ENCODE measurements around the gene CNOT6.

DNA sequence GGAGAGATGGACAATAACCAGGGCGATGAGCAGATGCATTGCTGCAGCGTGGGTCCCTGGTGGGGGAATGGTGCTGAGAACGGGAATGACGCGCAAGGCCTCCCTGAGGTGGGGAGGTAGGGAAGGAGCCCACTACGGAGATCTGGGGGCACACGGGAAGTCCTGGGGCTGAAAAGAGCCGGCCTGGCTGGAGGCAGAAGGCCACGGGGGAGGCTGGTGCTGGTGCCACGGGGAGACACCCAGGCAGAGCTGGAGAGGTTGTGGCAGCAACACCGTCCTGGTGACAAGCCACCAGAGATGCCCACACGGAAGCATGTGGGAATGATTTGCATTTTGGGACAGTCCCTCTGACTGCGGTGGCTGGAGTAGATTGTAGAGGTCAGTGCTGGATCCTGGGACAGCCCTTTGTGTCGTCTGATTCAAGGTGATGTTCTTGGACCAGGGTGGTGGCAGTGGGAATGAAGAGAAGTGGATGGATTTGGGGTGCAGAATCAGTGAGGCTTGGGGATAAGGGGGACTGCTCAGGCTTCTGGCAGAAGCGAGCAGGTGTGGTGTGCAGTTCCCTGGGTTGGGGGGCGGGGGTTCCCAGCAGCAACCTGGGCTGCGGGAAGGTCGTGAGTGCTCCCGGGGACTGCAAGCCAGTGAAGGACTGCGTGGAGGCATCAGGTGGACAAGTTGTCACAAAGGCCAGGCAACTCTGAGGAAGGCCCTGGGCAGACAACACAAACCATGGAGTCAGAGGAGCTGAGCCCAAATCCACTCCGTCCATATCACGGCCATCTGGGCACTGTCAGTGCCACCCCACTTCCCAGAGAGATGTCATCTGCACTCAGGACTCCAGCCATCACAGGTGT lies 25.2 kb upstream of the CNOT6 start:
- TF ChIP-seq, protein P1, sequence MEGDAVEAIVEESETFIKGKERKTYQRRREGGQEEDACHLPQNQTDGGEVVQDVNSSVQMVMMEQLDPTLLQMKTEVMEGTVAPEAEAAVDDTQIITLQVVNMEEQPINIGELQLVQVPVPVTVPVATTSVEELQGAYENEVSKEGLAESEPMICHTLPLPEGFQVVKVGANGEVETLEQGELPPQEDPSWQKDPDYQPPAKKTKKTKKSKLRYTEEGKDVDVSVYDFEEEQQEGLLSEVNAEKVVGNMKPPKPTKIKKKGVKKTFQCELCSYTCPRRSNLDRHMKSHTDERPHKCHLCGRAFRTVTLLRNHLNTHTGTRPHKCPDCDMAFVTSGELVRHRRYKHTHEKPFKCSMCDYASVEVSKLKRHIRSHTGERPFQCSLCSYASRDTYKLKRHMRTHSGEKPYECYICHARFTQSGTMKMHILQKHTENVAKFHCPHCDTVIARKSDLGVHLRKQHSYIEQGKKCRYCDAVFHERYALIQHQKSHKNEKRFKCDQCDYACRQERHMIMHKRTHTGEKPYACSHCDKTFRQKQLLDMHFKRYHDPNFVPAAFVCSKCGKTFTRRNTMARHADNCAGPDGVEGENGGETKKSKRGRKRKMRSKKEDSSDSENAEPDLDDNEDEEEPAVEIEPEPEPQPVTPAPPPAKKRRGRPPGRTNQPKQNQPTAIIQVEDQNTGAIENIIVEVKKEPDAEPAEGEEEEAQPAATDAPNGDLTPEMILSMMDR (IDR thresholded peaks at IDR 0.05) = no peak
- TF ChIP-seq POLR2A (IDR thresholded peaks at IDR 0.05) (no peak), EP300 (IDR thresholded peaks at IDR 0.05) (no peak)

Measured in upper lobe of left lung (tissue), 4 donors.